ENCODE data around the gene CHCHD6. TPM values are rescaled to one million over a fixed set of nuclear protein-coding genes. Genes with fewer than 3 reads are reported as not detected.

CHCHD6 gene
- total RNA-seq, 1 donor from 2014 or later: 17.1 TPM

- Mint-ChIP-seq H3K9me3 (ENCODE audit: low read depth) (no peaks in the 10 kb centered on the region), H3K4me3 (ENCODE audit: unreplicated experiment) (no peak overlapping the region), H3K27ac (ENCODE audit: unreplicated experiment) (no peak overlapping the region), H3K36me3 (ENCODE audit: low read depth) (peaks cover 3% of the 10 kb centered on the region), H3K27me3 (ENCODE audit: low read depth) (no peaks in the 10 kb centered on the region), H3K4me1 (ENCODE audit: low read depth) (peaks cover 18% of the 10 kb centered on the region)
- peak; percentile 77 for DNase-seq (ENCODE audit: low spot score)
- no peak for TF ChIP-seq CTCF (IDR thresholded peaks at IDR 0.05)
Measured at GRCh38 chr3:126962756-126963155, 258.7 kb downstream of the CHCHD6 start.

- TF ChIP-seq CTCF (IDR thresholded peaks at IDR 0.05): no peak
- H3K4me1 Mint-ChIP-seq (ENCODE audit: low read depth): peaks cover 18% of the 10 kb centered on the region
- peaks cover 3% of the 10 kb centered on the region for H3K36me3 Mint-ChIP-seq (ENCODE audit: low read depth)
- no peaks in the 10 kb centered on the region for H3K27me3 Mint-ChIP-seq (ENCODE audit: low read depth)
- H3K4me3 Mint-ChIP-seq (ENCODE audit: unreplicated experiment): no peak overlapping the region
- DNase-seq (ENCODE audit: low spot score): peak; percentile 44
- H3K27ac Mint-ChIP-seq (ENCODE audit: unreplicated experiment): no peak overlapping the region
- H3K9me3 Mint-ChIP-seq (ENCODE audit: low read depth): no peaks in the 10 kb centered on the region
Measured at GRCh38 chr3:126963261-126964190, 259.5 kb downstream of the CHCHD6 start.

GRCh38 chr3:126964261-126964660 lies 260.2 kb downstream of the CHCHD6 start:
- Mint-ChIP-seq H3K27ac (ENCODE audit: unreplicated experiment) (no peak overlapping the region), H3K4me1 (ENCODE audit: low read depth) (peaks cover 21% of the 10 kb centered on the region), H3K27me3 (ENCODE audit: low read depth) (no peaks in the 10 kb centered on the region), H3K36me3 (ENCODE audit: low read depth) (peaks cover 3% of the 10 kb centered on the region), H3K9me3 (ENCODE audit: low read depth) (no peaks in the 10 kb centered on the region), H3K4me3 (ENCODE audit: unreplicated experiment) (no peak overlapping the region)
- no peak for TF ChIP-seq CTCF (IDR thresholded peaks at IDR 0.05)
- DNase-seq (ENCODE audit: low spot score): peak; percentile 19

- no peak for TF ChIP-seq CTCF (IDR thresholded peaks at IDR 0.05)
- Mint-ChIP-seq H3K9me3 (ENCODE audit: low read depth) (no peaks in the 10 kb centered on the region), H3K4me3 (ENCODE audit: unreplicated experiment) (no peak overlapping the region), H3K27ac (ENCODE audit: unreplicated experiment) (no peak overlapping the region), H3K36me3 (ENCODE audit: low read depth) (peaks cover 3% of the 10 kb centered on the region), H3K27me3 (ENCODE audit: low read depth) (no peaks in the 10 kb centered on the region), H3K4me1 (ENCODE audit: low read depth) (peaks cover 23% of the 10 kb centered on the region)
- peak; percentile 61 for DNase-seq (ENCODE audit: low spot score)
Measured at GRCh38 chr3:126964950-126965349, 260.9 kb downstream of the CHCHD6 start.

- no peaks in the 10 kb centered on the region for H3K27me3 Mint-ChIP-seq (ENCODE audit: low read depth)
- no peak for TF ChIP-seq CTCF (IDR thresholded peaks at IDR 0.05)
- no peak overlapping the region for H3K4me3 Mint-ChIP-seq (ENCODE audit: unreplicated experiment)
- H3K4me1 Mint-ChIP-seq (ENCODE audit: low read depth): peaks cover 23% of the 10 kb centered on the region
- no peaks in the 10 kb centered on the region for H3K9me3 Mint-ChIP-seq (ENCODE audit: low read depth)
- H3K36me3 Mint-ChIP-seq (ENCODE audit: low read depth): peaks cover 2% of the 10 kb centered on the region
- H3K27ac Mint-ChIP-seq (ENCODE audit: unreplicated experiment): no peak overlapping the region
- DNase-seq (ENCODE audit: low spot score): peak; percentile 68
Measured at GRCh38 chr3:126965526-126966080, 261.6 kb downstream of the CHCHD6 start.

Measured in chondrocyte (in vitro differentiated cells).